NOMO-1 treated with dmso at 0.1 percent for 144 hours (cell line): Measurements from ENCODE around the gene CKLF.
"Not testable (repeated sequence)": the region's sequence is repeated elsewhere in the genome, so short reads cannot be mapped to it uniquely, and the experiment has no call there.

ENCODE experiments used
- DNase-seq: peaks from one replicate; lab custom pipeline; 2025; ENCODE audit not compliant: unreplicated experiment; lab: John Stamatoyannopoulos, UW

The CKLF gene

DNA sequence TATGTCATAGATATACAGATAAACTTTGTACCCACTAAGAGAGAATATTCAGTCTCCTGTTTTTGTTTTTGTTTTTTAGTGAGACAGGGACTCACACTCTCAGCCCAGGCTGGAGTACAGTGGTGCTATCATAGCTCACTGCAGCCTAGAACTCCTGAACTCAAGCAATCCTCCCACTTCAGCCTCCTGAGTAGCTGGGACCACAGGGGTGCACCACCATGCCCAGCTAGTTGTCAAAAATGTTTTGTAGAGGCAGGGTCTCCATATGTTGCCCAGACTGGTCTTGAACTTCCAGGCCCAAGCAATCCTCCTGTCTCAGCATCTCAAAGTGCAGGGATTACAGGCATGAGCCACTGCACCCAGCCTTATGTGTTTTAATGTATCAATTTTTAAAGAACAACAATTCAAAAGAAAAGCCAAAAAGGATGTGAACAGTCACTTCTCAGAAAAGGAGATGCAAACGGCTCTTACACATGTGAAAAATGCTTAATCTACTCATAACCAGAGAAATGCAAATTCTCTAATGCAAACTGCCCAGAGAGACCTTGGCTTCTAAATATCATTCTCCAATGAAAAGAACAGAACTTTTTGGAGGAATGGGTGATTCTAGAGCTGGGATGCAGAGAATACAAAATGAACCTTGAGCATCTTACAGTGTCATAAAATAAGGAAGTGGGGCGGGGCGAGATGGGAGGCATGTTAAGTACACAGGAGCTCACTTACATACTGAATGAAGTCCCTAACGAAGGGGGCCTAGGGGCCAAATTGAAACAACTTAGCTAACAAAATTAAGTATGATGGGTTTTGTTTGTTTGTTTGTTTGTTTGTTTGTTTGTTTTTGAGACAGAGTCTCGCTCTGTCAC is 44.8 kb downstream of the CKLF start:
- DNase-seq: no peak

DNA sequence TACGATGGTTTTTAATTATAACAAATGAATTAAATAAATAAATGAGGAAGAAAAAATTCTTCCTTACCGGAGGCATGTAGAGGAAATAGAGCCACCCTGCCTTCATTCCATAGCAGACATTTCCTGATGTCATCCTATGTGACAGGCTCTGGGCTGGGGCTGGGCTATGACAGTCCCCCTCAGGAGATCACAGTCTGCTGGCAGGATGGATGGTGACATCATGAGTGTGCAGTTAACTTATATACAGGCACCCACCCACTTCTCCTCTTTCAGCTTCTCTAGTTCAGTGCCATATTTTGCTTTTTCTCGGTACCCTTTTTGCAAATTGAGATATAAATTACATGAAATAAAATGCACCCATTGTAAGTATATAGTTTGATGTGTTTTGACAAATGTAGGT is 45.7 kb downstream of the CKLF start:
- no peak for DNase-seq

DNA sequence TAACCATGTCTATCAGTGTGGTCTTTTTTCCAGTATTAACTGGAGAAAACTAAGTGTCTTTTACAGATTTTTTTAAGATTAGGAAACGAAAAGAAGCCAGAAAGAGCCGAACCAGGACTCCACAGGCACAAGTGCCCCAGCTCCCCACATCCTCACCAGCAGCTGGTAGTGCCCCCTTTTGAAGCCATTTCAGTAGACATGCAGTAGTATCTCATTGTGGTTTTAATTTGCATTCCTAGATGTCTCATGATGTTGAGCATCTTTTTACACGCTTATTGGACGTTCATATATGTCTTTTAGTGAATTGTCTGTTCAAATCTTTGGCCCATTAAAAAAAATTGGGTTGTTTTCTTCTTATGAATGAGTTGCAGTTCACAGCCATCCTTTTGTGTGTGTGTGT is 47.4 kb downstream of the CKLF start:
- no peak for DNase-seq

GRCh38 chr16:66600477-66600876 is 48.1 kb downstream of the CKLF start:
- DNase-seq: no peak

DNA sequence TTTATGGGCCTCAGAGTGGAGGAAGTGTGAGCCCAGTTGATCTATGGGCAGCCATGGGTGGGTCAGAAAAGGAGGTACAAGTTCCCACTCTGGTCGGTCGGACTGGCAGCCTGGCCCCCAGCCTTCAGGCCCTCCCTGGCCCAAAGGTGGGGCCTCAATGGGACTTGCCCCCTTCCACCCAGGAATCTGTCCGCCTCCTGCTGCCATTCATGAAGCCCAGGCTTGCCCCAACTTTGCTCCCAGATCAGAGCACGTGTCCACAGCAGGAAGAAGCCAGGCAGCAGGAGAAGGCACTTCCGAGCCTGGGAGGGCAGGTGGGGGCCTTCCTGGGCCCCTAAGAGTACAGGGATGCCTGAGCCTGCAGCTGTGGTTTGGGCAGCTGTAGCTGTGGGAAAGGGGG is 49.1 kb downstream of the CKLF start:
- DNase-seq: no peak

- DNase-seq: peak; percentile 55
Measured at GRCh38 chr16:66603537-66604375, 51.4 kb downstream of the CKLF start.

DNA sequence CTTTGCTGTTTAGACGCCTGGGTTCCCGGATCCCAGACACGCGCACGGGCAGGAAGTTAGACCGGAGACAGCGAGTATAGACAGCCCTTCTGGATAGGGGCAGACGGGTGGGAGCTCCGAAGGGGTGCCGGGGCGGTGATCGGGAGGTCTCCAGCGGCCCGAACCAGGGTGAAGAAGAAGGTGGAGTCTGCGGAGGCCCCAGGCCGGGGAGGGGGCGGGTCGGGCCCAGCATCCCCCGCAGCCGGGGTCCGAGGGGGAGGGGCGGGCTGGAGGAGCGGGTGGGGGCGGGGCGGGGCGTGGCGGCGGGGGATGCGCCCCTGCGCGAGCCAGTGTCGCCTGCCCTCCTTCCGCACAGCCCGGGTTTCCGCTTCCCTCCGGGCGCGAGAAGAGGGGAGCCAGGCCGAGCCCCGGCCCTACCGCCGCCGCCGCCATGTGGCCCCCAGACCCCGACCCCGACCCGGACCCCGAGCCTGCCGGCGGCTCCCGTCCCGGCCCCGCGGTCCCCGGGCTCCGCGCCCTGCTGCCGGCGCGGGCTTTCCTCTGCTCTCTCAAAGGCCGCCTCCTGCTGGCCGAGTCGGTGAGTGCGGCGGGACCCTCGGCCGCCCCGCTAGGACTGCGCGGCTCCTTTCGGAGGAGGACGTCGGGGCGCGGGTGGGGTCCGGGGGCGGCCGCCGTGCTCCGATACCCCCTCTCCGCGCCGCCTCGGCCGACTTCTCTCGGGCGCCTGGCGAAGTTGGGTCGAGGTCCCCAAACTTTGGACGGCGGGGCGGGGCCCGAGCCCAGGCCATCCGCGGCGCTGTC is 52.2 kb downstream of the CKLF start, which contains the start of gene CMTM3:
CMTM3 (plus strand) TSS at position 329 of the 801 bp plus-strand sequence; CDS start at position 431, 102 bp downstream.
- peak; percentile 47 for DNase-seq

DNA sequence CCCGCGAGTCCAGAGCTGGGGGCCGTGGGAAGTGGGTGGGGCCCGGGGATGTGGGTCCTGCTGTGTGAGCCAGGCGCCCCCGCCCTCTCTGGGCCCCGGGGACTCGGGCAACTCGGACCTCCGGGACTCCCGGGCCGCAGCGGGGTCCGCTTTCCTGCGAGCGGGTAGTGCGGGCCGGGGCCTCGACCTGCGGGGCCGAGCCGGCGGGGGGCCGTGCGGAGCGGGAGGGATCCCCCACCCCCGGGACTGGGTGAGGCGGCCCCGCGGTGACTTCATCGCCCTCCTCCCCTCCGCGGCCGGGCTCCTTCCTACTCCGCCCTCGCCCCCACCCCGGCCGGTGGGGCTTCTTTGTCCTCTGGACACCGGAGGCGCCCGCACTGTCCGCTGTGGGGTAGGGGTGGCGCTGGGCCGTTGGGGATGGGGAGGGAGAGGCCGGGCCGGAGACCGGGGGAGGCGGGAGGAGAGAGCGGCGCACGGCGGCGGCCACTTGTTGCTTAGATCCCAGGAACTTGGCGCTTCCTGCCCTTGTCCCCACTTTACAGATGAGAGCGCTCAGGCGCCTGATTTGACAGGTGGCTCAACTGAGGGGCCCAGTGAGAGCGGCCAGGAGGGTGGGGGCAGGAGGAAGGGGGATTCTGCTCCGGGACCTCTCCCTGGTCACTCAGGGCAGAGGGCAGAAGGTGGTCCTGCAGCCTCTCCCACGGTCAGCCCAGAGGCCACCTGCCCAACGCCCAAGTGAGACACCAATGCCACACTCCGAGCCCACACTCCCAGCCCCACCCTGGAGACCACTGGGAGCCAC is 53.0 kb downstream of the CKLF start:
- no peak for DNase-seq

DNA sequence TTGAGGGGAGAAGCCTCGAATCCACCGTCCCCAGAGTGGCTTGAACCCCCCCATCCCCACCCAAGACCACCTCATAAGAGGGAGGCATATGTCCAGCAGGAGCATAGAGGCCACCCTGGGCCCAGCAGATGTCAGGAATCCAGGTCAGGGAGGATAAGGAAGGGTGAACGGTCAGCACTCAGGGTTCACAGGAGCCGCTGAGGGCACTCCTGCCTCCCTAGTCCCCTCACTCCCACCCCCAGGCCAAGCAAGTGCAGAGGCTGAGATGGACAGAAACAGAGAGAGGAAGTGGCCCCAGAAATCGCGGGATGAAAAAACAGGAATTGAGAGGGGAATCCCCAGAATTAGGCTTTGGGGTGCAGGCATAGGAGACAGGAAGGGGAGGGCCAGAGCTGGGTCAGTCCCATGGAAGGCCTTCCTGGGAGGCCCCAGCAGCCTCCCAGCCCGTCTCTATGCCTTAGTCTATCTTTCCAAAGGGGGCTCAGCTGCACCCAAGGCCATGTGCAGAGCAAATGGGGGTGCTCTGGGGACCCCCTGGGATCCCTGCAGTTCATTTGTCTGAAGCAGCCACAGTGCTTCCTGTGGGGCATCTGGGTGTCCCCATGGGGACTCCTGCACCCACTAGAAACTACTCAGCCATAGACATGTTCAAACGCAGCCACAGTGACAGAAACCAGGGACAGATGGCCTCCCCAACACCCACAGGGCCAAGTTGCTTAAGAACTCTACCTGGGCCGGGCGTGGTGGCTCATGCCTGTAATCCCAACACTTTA is 53.8 kb downstream of the CKLF start:
- DNase-seq: peak; percentile 3

GRCh38 chr16:66608241-66609138 is 56.1 kb downstream of the CKLF start:
- peak; percentile 71 for DNase-seq

DNA sequence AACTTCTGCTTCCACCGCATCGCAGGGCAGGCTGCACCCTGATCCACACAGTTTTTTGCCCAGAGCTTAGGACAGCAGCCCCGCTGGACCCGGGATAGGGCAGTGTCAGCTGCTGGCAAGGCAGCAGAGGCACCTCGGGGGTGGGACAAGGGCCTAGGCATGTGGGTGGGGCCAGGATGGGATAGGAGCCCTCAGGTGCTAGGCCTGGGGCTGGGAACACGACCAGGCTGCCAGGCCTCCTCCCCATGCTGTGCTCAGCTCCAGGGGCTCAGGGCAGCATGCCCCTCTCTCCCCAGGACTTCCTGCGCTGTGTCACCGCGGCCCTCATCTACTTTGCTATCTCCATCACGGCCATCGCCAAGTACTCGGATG is 56.7 kb downstream of the CKLF start:
- no peak for DNase-seq

DNA sequence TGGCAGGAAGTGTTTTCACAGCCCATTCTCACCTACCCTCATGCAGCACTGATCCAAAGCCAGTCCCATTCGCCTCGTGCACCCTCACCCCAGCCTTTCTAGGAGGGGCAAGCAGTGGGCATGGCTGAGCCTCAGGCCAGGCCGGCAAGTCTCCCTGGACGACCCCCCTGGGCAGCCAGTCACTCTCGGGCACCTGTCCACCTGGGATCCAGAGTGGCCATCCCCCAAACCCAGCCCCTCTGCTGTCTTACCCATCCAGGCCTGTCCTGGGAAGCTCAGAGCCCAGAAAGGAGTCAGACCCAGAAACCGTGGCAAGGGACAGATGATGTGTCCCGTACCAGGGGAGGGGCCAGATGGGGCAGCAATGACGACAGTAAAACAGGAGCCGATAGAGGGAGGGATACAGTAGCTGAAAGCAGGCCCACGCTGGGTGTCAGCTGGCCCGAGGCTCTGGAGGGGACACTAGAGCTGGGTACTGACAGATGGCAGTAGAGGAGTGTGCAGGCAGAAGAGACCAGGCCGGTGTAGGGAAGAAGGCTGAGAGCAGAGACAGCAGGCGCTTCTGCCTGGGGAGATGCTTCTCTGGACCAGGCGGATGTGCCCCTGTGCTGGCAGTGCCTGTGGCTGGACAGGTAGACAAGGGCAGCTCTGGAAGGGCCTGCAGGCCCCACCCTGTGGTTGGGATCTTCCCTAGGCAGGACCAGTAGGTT is 57.9 kb downstream of the CKLF start:
- no peak for DNase-seq

GRCh38 chr16:66611911-66612310 is 59.5 kb downstream of the CKLF start:
- not testable (repeated sequence) for DNase-seq

DNA sequence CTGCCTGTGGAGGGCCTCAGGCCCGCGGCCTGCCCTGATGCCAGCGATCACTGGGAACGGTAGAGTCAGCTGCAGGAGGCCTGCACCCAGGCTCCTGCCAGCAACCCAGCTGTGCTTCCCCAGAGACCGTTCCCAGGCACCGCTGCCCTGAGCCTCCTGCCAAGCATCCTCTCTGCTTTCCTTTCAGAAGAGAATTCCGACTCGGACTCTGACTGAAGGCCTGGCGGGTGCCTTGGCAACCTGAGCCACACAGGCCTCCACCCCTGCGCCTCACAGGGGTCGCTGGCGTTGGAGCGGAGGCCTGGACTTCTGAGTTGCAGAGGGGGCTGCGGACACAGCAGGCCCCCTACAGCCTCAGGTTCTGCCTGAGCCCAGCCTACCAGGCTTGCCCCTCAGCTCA is 60.0 kb downstream of the CKLF start:
- no peak for DNase-seq

DNA sequence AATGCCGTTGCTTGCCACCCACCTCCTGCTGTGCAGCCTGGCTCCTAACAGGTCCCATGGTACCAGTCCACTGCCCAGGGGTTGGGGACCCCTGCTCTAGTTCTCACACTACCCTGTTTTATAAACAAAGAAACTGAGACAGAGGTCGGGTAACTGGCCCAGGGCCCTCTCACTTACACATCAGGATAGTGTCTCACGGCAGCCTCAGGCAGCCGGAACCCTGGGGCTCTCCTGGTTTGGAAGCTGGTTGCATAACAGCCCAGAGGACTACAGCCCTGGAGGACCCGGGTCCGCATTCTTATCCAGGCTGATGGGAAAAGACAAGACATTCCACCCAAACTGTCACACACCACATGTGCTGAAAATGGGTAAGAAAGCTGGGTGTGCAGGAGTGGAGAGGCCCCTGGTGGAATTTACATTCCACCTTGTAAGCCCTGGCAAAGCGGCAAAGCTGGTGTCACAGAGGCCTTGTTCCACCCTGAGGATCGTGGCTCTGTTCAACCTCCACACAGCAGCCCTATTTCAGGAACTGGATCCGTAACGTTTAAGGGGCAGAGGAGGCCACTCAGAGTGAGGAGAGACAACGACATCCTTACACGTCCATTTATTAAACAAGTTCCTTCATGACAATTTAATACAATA is 61.9 kb downstream of the CKLF start:
- DNase-seq: no peak
